ENCODE results near the gene MYO3B.

DNA sequence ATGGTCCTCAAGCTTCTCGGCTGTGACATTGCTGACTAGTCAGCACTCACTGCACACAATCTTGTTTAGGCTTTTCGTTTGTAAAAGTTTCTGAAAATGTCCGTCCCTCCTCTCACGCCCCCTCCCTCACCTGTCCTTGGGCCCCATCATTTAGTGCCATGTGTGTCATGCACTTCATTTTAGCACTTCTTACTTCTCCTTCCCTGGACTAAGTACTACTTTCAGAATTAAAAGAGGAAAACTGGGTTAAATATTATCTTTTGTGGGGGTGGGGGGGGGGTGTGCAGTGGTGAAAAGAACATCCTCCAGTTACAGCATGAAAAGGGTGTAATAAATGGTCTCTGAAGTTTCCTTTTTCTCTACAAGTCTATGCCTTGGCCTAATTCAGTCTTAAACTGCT lies 355.2 kb downstream of the MYO3B start:
- TF ChIP-seq CTCF (IDR thresholded peaks at IDR 0.05) (no peak), EZH2 (IDR thresholded peaks at IDR 0.05) (no peak)
